LNCaP clone FGC (cell line): ENCODE data around the gene PUS1.

Source experiments
- DNase-seq: peaks from one replicate; pipeline ENCODE4 v3.0.0-alpha.2; 2011; ENCODE audit warnings: low read depth
- H3K4me3 ChIP-seq: 2 replicates; pipeline ENCODE4 v1.5.1; 2011; ENCODE audit warnings: mild to moderate bottlenecking, low read depth, low read length, control low read depth
- CTCF ChIP-seq: IDR thresholded peaks from 2 replicates; pipeline ENCODE4 v1.5.1; 2012; ENCODE audit warnings: mild to moderate bottlenecking; ENCODE audit not compliant: control insufficient read depth, insufficient read depth; ENCODE audit errors: extremely low read depth

PUS1 gene

GRCh38 chr12:131918311-131919050, 10.6 kb upstream of the PUS1 start:
- no peak overlapping the region for H3K4me3 ChIP-seq
- no peak for DNase-seq
- no peak for TF ChIP-seq CTCF

- TF ChIP-seq CTCF = no peak
- no peak overlapping the region for H3K4me3 ChIP-seq
- no peak for DNase-seq
Observed at GRCh38 chr12:131919051-131919347, 10.1 kb upstream of the PUS1 start.

- TF ChIP-seq CTCF = no peak
- DNase-seq = no peak
- H3K4me3 ChIP-seq = no peak overlapping the region
Observed at GRCh38 chr12:131919366-131920156, 9.5 kb upstream of the PUS1 start.

- no peak for TF ChIP-seq CTCF
- no peak for DNase-seq
- H3K4me3 ChIP-seq = no peak overlapping the region
Observed at GRCh38 chr12:131920157-131920508, 8.9 kb upstream of the PUS1 start.

- no peak overlapping the region for H3K4me3 ChIP-seq
- no peak for TF ChIP-seq CTCF
- no peak for DNase-seq
Observed at GRCh38 chr12:131920902-131921840, 7.9 kb upstream of the PUS1 start.

DNA sequence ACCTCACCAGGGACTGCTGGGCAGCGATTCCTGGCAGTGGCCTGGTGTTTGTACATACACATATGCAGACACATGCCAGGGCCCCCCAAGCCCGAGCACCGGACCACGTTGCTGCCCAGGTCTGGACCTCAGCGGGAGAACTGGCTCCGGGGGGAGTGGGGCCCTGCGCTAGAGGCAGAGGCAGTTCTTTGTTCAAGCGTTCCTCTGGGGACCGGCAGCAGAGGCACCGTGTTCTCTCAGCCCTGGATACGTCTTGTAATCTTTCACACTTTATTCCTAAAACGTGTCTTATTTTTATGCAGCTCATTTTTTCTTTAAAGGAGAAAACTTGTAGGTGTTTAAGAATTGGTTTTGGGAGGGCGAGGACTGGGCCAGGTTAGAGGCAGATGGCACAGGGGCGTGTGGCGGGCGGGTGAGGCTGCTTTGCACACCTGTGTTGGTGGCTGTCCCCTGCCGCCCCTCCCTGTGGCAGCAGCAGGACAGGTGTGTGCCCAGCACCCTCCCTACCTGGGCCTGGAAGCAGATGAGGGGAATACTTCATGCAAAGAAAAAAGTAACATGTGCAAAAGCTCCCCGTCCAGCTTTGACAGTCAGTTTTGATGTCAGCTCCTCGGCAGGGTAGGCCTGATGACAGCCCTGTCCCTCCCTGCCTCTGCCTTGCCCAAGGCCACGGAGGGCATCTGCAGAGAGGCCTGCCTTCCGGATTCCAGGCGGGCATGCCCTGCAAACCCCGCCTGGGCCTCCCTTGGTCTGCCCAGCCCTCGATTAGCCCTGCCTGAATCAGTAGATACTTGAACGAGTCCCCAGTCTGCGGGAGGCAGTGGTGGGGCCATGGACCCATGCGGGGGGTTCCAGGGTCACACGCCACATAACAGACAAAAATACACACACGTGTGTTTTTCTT, 7.0 kb upstream of the PUS1 start:
- no peak for DNase-seq
- TF ChIP-seq CTCF = no peak
- H3K4me3 ChIP-seq = no peak overlapping the region
